Activated B cell treated with CpG ODN at 0.5 μM for 24 hours (primary cell): ENCODE results near the gene ZBTB38. TPM values are rescaled to one million over a fixed set of nuclear protein-coding genes. Genes with fewer than 3 reads are reported as not detected.

Source experiments
- ATAC-seq: fragments of 200-7000 bp; cut with Tn5 transposase; one replicate; pipeline ENCODE4 v1.10.0; 2021; ENCODE audit warnings: low read depth, mild to moderate bottlenecking, moderate library complexity
- CTCF ChIA-PET: fragments of 350-600 bp; sonication (Branson Sonifier 250); formaldehyde crosslinking; loops from one replicate; lab custom pipeline; 2021; ENCODE audit warnings: antibody characterized with exemption; lab: Charles Lee
- POLR2A ChIA-PET: fragments of 350-600 bp; sonication (Branson Sonifier 250); formaldehyde crosslinking; loops from one replicate; lab custom pipeline; 2021; ENCODE audit warnings: antibody characterized with exemption; lab: Charles Lee
- DNase-seq: peaks from one replicate; pipeline ENCODE4 v3.0.0; 2022
- H3K27ac Mint-ChIP-seq: one replicate; pipeline ENCODE4 v1.8.0; 2020; ENCODE audit warnings: mixed read lengths
- H3K27me3 Mint-ChIP-seq: one replicate; pipeline ENCODE4 v1.8.0; 2021; ENCODE audit warnings: mixed read lengths
- H3K36me3 Mint-ChIP-seq: one replicate; pipeline ENCODE4 v1.8.0; 2021; ENCODE audit warnings: low read depth, mixed read lengths
- H3K4me1 Mint-ChIP-seq: one replicate; pipeline ENCODE4 v1.8.0; 2021; ENCODE audit warnings: mixed read lengths
- H3K4me3 Mint-ChIP-seq: one replicate; pipeline ENCODE4 v1.8.0; 2020; ENCODE audit warnings: mild to moderate bottlenecking, mixed read lengths
- H3K9me3 Mint-ChIP-seq: one replicate; pipeline ENCODE4 v1.8.0; 2020; ENCODE audit warnings: mixed read lengths
- CTCF ChIP-seq: fragments of 200-600 bp; IDR thresholded peaks from one replicate; pipeline ENCODE4 v1.8.0; 2022; ENCODE audit warnings: antibody characterized with exemption, mild to moderate bottlenecking
- intact Hi-C: fragments of 100-400 bp; cut with micrococcal nuclease; formaldehyde crosslinking; loops from one replicate; pipeline ENCODE4 v1.15.1; 2024
- total RNA-seq: library from RNA; stranded (reverse); gene quantifications from 2 replicates; pipeline ENCODE4 v1.2.3, GENCODE V29; 2022

ZBTB38 gene
- total RNA-seq, 1 donor from 2014 or later: 45.2 TPM

DNA sequence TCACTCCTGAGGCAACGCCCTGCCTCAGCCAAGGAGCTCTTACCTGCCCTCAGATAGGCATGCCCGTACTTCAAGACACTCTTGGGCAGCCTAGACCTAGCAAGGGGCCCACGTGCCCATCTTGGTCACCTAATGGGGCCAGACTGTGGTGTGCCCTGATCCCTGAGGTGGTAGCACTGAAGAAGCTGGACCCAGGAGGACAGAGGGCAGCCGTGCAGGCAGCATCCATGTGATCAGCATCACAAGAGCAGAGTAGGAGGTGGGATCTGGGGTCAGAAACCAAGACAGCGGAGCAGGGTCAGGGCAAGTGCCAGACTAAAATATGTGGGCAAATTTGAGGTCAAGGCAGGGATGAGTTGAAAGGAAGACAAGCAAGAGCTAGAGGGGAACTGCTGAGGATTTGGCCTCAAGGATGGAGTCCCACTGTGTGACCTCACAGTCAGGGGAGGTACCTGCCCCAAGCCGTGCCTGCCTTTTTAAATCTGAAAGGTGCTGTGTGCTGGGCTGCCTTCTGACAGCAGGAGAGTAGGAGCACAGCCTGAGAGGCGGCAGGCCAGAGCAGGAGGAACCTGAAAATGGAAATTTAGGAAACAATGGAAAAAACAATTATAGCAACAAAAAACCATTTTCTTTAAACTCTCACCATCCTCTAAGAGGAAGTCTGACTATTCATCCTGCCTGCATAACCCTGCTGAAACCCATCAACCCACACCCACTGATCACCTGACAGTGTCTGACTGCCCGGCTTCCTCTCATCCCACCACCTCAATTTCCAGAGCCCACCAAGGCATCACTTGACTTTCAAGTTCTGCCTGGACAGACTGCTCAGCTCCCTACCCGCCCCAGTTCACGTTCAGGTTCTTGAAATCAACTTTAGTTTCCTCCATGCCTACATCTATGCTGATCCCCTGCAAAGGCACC is 7.3 kb downstream of the ZBTB38 start:
- DNase-seq: no peak
- Mint-ChIP-seq H3K27me3 (no peaks in the 10 kb centered on the region), H3K9me3 (no peaks in the 10 kb centered on the region), H3K4me3 (no peak overlapping the region), H3K27ac (peak overlapping the region; percentile 67), H3K4me1 (peaks cover 42% of the 10 kb centered on the region), H3K36me3 (no peaks in the 10 kb centered on the region)
- CTCF ChIA-PET: interaction anchor here (0.9 to 1.1 kb wide), 2 partner anchors 64 to 66 kb away, joined by 3 read pairs; no protein-coding TSS in a partner anchor
- POLR2A ChIA-PET: interaction anchor here (1.4 to 2.1 kb wide), 3 partner anchors 8 to 15 kb away, joined by 3 to 9 read pairs (median 5); no protein-coding TSS in a partner anchor
- peak; percentile 41 for ATAC-seq
- intact Hi-C loops: no loop called here
- TF ChIP-seq CTCF: no peak

GRCh38 chr3:141377377-141377776 is 9.1 kb downstream of the ZBTB38 start:
- intact Hi-C loops: no loop called here
- Mint-ChIP-seq H3K4me3 (no peak overlapping the region), H3K27me3 (no peaks in the 10 kb centered on the region), H3K4me1 (peaks cover 55% of the 10 kb centered on the region), H3K36me3 (no peaks in the 10 kb centered on the region), H3K9me3 (no peaks in the 10 kb centered on the region), H3K27ac (no peak overlapping the region)
- no peak for TF ChIP-seq CTCF
- ChIA-PET POLR2A (no interaction called here), CTCF (no interaction called here)
- no peak for DNase-seq
- no peak for ATAC-seq

- no peaks in the 10 kb centered on the region for H3K36me3 Mint-ChIP-seq
- H3K27me3 Mint-ChIP-seq: no peaks in the 10 kb centered on the region
- ATAC-seq: no peak
- DNase-seq: no peak
- no peak overlapping the region for H3K4me3 Mint-ChIP-seq
- H3K9me3 Mint-ChIP-seq: no peaks in the 10 kb centered on the region
- POLR2A ChIA-PET: interaction anchor here (1.4 kb wide), 2 partner anchors 33 to 67 kb away, joined by 5 to 7 read pairs; no protein-coding TSS in a partner anchor
- CTCF ChIA-PET: interaction anchor here (1.0 kb wide), 1 partner anchor 9 kb away, joined by 3 read pairs; no protein-coding TSS in a partner anchor
- intact Hi-C loops: loop anchor here (2.0 kb wide), 1 partner anchor 18 kb away; no protein-coding TSS in a partner anchor
- no peak for TF ChIP-seq CTCF
- H3K4me1 Mint-ChIP-seq: peaks cover 63% of the 10 kb centered on the region
- H3K27ac Mint-ChIP-seq: peak overlapping the region; percentile 90
Measured at GRCh38 chr3:141378556-141378955, 10.3 kb downstream of the ZBTB38 start.

DNA sequence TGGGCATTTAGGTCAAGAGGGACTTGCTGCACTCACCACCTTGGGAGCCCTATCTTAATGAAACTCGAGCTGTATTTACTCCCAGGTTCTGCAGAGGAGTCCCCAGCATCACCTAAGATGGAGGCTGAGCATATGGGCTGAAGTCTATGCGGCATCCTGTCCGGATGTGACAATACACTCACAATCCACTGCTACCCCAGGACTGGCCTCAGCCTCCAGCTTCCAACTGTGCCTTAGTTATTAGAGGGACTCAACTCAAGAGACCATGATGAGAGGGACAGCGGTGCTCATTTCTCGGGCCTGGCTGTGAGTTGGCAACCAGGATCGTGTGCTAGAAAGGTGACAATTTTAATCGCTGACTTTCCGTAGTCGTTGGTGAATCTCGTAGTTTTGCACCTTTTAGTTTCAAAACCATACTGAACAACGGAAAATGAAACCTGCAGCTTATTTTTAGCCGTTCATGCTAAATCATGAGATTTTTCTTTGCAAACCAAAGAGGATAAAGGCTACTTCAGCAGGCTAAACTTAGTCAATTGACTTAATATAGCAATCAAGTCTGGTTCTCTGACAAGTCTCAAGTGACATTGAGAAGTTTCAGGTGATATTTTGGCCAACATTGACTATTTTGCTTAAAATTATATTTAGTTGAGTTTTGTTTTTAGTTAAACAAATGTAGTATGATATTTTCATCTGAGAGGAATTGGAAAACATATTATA is 11.1 kb downstream of the ZBTB38 start:
- POLR2A ChIA-PET: interaction anchor here (0.5 to 1.6 kb wide), 5 partner anchors 10 to 482 kb away, joined by 3 to 7 read pairs (median 5); no protein-coding TSS in a partner anchor
- DNase-seq (no peak), ATAC-seq (peak; percentile 53)
- intact Hi-C loops: loop anchor here (2.0 kb wide), 1 partner anchor 19 kb away; no protein-coding TSS in a partner anchor
- Mint-ChIP-seq H3K9me3 (no peaks in the 10 kb centered on the region), H3K27me3 (no peaks in the 10 kb centered on the region), H3K4me3 (peak overlapping the region; percentile 67), H3K4me1 (peaks cover 70% of the 10 kb centered on the region), H3K27ac (peak overlapping the region; percentile 90), H3K36me3 (no peaks in the 10 kb centered on the region)
- CTCF ChIA-PET: interaction anchor here (1.0 kb wide), 1 partner anchor 10 kb away, joined by 3 read pairs; no protein-coding TSS in a partner anchor
- no peak for TF ChIP-seq CTCF
